HG02870 (cell line): ENCODE measurements around the gene PLSCR2.
"Not testable (repeated sequence)": the region's sequence is repeated elsewhere in the genome, so short reads cannot be mapped to it uniquely, and the experiment has no call there.

Experiments used
- ATAC-seq: cut with Tn5 transposase; IDR thresholded peaks from one replicate; pipeline ENCODE4 v1.9.1; 2021; ENCODE audit warnings: mild to moderate bottlenecking, moderate library complexity; ENCODE audit not compliant: unreplicated experiment

Gene PLSCR2

DNA sequence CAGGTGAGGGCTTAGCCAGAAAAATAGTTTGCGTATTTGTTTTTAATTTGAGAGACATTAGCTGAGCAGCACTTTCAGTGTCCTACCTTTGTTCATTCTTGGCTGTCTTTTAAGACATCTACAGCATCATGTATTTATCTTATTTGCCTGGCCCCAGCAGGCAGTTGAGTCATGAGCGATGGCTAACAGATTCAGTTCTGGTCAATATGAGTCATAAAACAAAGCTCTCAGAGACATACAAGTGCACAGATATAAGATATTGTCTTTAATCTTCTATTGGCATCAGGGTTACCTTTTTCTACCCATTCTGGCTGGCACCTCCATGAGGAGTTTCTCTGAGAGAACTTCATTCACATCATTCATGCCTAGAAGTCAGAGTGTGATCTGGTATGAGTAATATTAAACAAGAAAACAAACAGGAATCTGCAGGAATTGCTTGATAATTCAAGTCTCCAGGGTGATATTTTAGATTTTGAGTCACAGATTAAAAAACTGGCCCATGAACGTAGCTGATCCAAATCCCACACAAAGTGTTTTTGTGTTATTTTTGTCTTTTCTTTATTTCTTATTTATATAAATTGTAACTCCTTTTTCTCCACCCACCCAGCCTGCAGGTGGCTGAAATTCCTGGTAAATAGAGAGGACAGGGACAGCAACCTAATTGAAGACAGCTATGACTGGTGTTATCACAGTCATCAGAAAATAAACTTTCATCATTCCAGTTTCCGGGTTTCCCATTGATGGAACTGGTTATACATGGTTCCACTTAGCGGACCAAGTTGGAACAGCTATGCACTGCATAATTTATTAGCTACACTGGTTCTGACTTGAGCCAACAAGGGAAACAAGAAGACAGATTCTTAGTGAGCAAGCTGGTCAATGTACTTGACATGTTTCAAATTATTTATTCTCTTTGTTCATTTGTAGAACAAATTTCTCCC lies 47.3 kb downstream of the PLSCR2 start:
- ATAC-seq, result no peak

DNA sequence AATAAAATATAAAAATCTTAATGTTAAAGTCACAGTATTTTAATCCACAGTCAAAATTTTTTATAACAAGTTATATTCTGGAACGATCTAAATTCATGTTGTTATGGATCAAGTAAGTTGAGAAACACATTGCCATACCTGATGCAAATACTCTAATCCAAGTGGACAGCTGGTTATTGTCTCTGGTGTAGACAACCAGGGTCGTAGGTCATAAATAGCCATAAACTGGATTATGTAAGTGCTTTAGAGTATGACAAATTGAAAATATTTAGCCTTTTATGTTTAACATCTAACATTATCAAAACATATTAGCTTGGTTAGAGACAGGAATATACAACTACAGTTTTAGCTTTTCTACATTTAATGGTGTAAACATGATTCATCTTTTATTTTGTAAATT lies 53.0 kb downstream of the PLSCR2 start:
- ATAC-seq, result no peak

DNA sequence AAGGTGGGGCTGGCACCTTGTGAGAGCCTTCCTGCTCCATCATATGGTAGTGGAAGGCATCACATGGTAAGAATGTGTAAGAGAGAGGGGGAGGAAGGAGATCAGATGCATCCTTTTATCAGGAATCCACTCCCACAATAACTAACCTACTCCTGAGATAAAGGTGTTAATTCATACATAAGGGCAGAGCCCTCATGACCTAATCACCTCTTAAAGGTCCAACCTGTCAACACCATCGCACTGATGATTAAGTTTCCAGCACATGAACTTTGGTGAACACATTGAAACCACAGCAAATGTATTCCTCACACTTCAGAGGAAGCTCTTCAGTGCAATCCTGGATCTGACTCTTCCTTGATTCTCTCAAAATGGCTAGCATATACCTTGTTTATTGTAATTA lies 55.4 kb downstream of the PLSCR2 start:
- no peak for ATAC-seq

DNA sequence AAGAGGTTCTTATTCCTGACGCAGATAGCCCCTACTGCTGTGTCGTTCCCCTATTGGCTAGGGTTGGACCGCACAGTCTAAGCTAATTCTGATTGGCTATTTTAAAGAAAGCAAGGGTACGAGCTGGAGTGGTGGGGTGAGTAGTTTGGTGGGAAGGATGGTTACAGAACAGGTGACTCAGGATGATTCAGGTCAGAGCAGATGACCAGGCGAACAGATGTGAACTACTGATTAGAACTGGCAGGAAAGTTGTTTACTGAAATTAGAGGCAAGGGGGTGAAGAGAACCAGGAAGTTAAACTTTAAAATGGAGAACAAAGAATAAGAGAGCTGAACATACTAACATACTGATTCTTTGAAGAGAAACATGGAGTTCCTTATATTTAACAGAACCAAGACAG lies 56.6 kb downstream of the PLSCR2 start:
- not testable (repeated sequence) for ATAC-seq

DNA sequence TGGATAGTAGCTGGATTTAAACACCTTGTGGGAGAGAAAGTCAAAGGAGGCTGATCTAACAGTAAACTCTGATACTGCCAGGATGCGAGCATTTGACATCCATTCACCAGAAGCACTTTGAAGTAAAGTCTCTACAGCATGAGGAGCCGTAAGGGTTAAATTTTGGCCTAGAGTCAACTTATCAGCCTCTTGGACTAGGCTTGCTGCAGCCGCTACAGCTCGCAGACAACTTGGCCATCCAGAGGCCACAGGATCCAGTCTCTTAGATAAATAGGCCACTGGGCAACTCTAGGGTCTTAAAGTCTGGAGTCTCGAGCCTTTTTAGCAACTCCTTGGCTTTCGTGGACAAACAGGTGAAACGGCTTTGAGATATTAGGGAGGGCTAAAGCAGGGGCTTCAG lies 61.4 kb downstream of the PLSCR2 start:
- no peak for ATAC-seq

DNA sequence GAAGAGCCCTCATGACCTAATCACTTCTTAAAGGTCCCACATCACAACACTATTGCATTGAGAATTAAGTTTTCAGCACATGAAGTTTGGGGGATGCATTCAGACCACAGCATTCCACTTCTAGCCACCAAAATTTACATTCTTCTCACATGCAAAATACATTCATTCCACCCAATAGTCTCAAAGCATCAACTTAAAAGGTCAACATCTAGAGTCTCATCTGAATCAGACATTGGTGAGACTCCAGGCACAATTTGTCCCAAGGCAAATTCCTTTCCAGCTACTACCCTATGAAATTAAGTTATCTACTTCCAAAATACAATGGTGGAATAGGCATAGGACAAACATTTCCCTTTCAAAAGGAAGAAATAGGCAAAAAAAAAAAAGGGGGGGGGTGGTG lies 64.9 kb downstream of the PLSCR2 start:
- ATAC-seq, result no peak

DNA sequence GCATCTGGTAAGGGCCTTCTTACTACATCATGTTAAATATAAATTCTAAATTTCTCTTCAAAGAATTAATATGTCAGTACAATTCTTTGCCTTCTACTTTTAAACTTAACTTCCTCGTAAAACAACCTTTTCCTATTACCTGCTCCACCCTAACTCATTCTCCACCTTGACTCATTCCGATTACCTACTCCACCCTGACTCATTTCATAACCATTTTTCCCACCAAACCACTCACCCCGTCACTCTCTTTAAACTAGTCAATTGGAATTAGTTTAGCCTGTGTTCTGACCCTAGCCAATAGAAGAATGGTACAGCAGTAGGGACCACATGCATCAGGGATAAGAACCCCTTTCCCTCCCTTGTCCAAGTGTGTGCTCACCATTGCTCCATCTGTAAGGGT lies 65.6 kb downstream of the PLSCR2 start:
- ATAC-seq, result no peak

DNA sequence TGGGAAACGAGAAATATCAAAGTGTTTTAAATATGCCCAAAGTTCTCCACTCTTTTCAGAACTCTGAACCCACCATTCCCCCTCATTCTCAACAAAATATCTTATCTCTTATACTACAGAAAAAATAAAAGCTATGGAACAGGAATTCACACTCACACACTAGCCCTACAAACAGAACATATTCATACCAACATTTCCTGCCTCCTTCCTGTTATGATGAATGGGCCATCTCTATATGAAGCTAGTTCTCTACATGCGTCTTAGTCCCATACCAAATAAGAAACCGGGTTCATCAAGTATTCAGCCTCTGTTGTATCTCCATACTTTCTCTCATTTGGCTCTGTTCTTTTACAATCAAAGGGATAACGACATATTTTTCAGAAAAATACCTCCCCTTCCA lies 72.6 kb downstream of the PLSCR2 start:
- no peak for ATAC-seq

DNA sequence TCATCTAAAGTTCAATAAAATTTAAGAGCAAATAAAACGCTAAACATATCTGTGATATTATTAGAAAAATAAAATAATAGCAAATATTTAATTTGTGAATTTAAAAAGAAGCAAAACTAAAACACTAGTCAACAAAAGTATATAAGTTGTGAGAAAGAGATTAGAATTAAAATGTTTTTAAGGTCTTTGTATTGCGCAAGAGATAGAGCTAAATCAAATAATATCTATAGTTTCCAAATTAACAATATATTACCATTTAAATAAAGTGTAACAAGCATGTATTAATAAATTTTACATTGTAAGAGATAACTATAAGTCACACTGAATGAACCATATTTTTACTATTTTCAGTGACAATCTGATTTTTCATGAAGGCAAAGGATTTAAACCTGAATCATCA lies 74.2 kb downstream of the PLSCR2 start:
- no peak for ATAC-seq

DNA sequence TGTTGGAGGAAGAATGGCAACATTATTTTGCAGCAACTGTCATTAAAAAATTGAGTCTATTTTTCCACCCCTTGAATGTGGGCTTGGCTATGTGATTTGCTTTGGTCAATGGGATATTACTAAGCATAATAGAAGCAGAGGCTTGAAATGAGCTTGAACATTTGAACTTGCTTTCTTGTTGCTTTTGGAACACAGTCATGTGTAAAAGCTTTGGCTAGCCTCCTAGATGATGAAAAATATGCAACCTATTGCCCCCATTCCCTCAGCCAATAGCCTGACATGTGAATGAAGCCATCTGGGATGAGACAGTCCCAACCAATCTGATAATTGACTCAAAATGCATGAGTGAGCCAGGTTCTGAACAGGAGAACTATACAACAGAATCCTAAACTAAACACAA lies 78.4 kb downstream of the PLSCR2 start:
- ATAC-seq, result no peak

DNA sequence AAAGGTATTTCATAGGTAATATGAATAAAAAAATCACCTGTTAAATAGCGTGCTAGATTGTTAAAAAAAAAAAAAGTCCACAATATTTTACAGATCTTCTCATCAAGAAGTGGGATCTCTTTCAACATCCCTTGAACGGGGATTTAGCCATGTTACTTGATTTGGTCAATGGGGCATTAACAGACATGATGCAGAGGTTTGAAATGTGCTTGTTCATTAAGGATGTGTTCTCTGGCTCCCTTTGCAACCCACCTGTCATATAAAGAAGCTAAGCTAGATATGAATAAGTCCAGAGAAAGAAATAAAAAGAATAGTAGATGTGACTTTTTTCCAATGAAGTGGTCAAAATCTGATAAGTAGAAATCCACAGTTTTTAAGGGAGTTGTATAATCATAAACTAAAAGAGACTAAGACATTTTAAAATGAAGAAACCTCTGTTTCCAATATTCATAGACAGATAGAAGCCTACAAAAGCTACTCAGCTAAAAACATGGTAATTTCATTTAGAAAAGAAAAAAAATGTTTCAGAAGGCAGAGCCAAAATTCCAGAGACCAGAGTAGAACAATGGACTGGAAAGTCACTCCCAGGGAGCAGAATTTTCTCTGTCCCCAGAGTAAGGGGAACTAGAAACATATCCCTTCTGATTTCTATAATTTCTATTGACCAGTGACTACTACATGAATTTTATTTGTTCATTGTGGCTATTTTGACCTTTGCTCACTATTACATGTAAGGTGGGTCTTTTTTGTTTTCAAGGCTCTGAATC lies 79.2 kb downstream of the PLSCR2 start:
- ATAC-seq, result no peak

DNA sequence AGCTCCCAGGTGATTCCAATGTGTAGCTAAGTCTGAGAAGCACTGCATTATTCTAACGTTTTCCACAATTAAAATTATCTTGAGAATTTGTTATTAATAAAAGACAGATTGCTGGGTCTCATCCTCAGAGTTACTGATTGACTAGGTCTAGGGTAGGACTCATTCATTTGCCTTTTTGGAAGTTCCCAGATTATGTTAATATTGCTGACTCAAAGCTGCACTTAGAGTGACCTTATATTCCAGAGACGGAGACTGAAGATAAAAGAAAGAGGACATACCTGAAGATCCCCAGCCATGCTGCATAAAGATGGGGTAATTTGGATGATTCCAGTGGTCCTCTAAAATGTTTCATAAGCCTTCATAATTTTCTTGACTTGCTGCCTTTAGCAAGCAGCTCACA lies 81.8 kb downstream of the PLSCR2 start:
- no peak for ATAC-seq

DNA sequence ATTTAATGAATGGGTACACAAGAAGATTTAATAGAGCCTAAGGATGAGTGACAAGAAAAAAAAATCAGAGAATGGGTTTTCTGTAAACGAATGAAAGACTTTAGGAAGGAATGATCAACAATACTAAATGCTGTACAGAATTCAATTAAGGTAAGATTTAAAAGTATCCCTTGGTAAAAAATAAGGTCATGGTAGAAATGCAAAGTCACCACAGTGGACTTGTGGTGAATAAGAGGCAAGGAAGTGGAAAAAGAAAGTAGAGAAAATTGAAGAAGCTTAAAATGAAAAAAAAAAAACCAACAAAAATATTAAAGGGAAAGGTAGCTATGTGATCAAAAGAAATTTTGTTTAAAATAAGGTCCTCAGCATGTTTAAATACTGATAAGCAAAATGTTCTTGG lies 82.4 kb downstream of the PLSCR2 start:
- ATAC-seq, result no peak

DNA sequence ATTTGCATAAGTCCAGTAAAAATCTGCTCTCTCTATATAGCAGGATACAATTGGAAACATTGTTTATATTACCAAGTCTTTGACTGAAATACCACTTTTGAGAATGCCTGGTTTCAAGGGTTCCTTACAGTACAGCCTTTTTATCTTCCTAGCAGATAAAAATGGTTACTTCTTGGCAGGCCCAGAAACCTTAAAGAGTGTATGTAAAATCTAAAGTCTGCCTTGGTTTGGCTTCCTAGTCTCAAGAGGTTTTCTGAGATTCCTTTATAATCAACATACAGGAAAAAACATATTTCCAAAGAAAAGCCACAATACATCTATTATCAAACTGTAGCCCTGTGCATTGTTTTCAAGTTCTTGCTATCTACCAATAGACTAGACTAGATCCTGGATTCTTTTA lies 84.6 kb downstream of the PLSCR2 start:
- no peak for ATAC-seq
